H1 (cell line): ENCODE results near the gene GSDME. TPM values are rescaled to one million over a fixed set of nuclear protein-coding genes. Genes with fewer than 3 reads are reported as not detected.

ENCODE experiments used
- CTCF ChIA-PET: fragments of 300-600 bp; sonication (Branson Sonifier 250); formaldehyde crosslinking; loops from one replicate; lab custom pipeline; 2021; ENCODE audit not compliant: partially characterized antibody; lab: Charles Lee
- POLR2A ChIA-PET: fragments of 300-600 bp; sonication (Branson Sonifier 250); formaldehyde crosslinking; loops from one replicate; lab custom pipeline; 2021; ENCODE audit warnings: inconsistent platforms; ENCODE audit not compliant: partially characterized antibody; lab: Charles Lee
- DNase-seq, 2 experiments: peaks; one replicate each; pipeline versions ENCODE4 v3.0.0 to v3.0.0-alpha.2; 2010 to 2022; ENCODE audit warnings: low spot score in 2 of 2, low read depth in 1 of 2, mixed read lengths in 1 of 2
- FAIRE-seq: peaks from 2 replicates; lab custom pipeline; 2011; peaks lifted over from hg19 to GRCh38; lab: Jason Lieb, UNC
- H2AFZ ChIP-seq: 2 replicates; pipeline ENCODE4 v1.8.1; 2012; ENCODE audit warnings: low read length, inconsistent platforms
- H2AK5ac ChIP-seq: 2 replicates; pipeline ENCODE4 v1.6.1; 2013; ENCODE audit warnings: low read depth, low read length
- H2BK120ac ChIP-seq: replicated peaks from 2 replicates; pipeline ENCODE3; 2013; ENCODE audit warnings: low read depth, low read length, inconsistent platforms
- H2BK12ac ChIP-seq: 2 replicates; pipeline ENCODE4 v1.6.1; 2013; ENCODE audit warnings: low read depth, low read length
- H2BK15ac ChIP-seq: 2 replicates; pipeline ENCODE4 v1.6.1; 2013; ENCODE audit warnings: low read length
- H2BK20ac ChIP-seq: 2 replicates; pipeline ENCODE4 v1.6.1; 2013; ENCODE audit warnings: low read length
- H2BK5ac ChIP-seq: 2 replicates; pipeline ENCODE4 v1.6.1; 2013; ENCODE audit warnings: low read depth, low read length
- H3K14ac ChIP-seq: 2 replicates; pipeline ENCODE4 v1.6.1; 2013; ENCODE audit warnings: inconsistent platforms; ENCODE audit not compliant: insufficient read length
- H3K18ac ChIP-seq: 2 replicates; pipeline ENCODE4 v1.6.1; 2013; ENCODE audit warnings: low read length; ENCODE audit errors: extremely low read depth
- H3K23ac ChIP-seq: 2 replicates; pipeline ENCODE4 v1.6.1; 2013; ENCODE audit warnings: inconsistent platforms; ENCODE audit not compliant: insufficient read length
- H3K23me2 ChIP-seq: 2 replicates; pipeline ENCODE4 v1.6.1; 2013; ENCODE audit warnings: low read depth, low read length
- H3K27ac ChIP-seq: 2 replicates; pipeline ENCODE4 v1.6.1; 2011; ENCODE audit warnings: low read depth, low read length, inconsistent platforms
- H3K27me3 ChIP-seq, 4 experiments: replicated peaks in 1 of 4; 1 replicate in 1 of 4; 2 replicates in 3 of 4; pipeline versions ENCODE4 v1.6.1 to v1.8.1; 2011 to 2013; ENCODE audit warnings: low read length in 3 of 4, mild to moderate bottlenecking in 3 of 4, inconsistent platforms in 2 of 4, mixed read lengths in 2 of 4, moderate library complexity in 1 of 4; ENCODE audit not compliant: control insufficient read depth in 3 of 4, insufficient read depth in 3 of 4; ENCODE audit errors: extremely low read depth in 1 of 4
- H3K36me3 ChIP-seq, 4 experiments: 2 replicates each; pipeline versions ENCODE4 v1.6.1 to v1.8.1; 2011 to 2013; ENCODE audit warnings: mild to moderate bottlenecking in 4 of 4, low read length in 3 of 4, moderate library complexity in 2 of 4, control low read depth in 1 of 4, inconsistent platforms in 1 of 4; ENCODE audit not compliant: insufficient read depth in 4 of 4, control insufficient read depth in 2 of 4
- H3K4ac ChIP-seq: replicated peaks from 2 replicates; pipeline ENCODE3; 2013; ENCODE audit warnings: low read length, low read depth, mixed read lengths, inconsistent platforms; ENCODE audit not compliant: insufficient read length
- H3K4me1 ChIP-seq, 4 experiments: replicated peaks in 1 of 4; 1 replicate in 1 of 4; 2 replicates in 3 of 4; pipeline versions ENCODE4 v1.6.1 to v1.8.1; 2011 to 2013; ENCODE audit warnings: low read length in 3 of 4, inconsistent platforms in 2 of 4, mixed read lengths in 1 of 4; ENCODE audit not compliant: insufficient read depth in 4 of 4, control insufficient read depth in 3 of 4
- H3K4me2 ChIP-seq, 2 experiments: 2 replicates each; pipeline versions ENCODE4 v1.6.1 to v1.8.1; 2011 to 2013; ENCODE audit warnings: low read depth in 2 of 2, low read length in 2 of 2, control low read depth in 1 of 2, inconsistent platforms in 1 of 2, mild to moderate bottlenecking in 1 of 2; ENCODE audit not compliant: insufficient read depth in 1 of 2
- H3K4me3 ChIP-seq, 4 experiments: fragments of 200-600, 300-600 bp in 1 of 4; sonication (generic), shearing (Covaris generic), sonication (Bioruptor Twin) in 1 of 4; 2 replicates each; pipeline versions ENCODE4 v1.5.1 to v1.8.1; 2011 to 2016; ENCODE audit warnings: low read length in 4 of 4, low read depth in 3 of 4, control low read depth in 2 of 4, inconsistent platforms in 2 of 4, mild to moderate bottlenecking in 2 of 4, mixed read lengths in 1 of 4, moderate library complexity in 1 of 4; ENCODE audit not compliant: insufficient read depth in 2 of 4; ENCODE audit errors: extremely low read depth in 1 of 4
- H3K56ac ChIP-seq: replicated peaks from 2 replicates; pipeline ENCODE3; 2013; ENCODE audit warnings: low read depth, mild to moderate bottlenecking, mixed read lengths, low read length, inconsistent platforms; ENCODE audit not compliant: insufficient read length
- H3K79me1 ChIP-seq: 2 replicates; pipeline ENCODE4 v1.6.1; 2013; ENCODE audit warnings: low read depth, low read length, control low read depth
- H3K79me2 ChIP-seq, 2 experiments: 2 replicates each; pipeline versions ENCODE4 v1.6.1 to v1.8.1; 2012 to 2013; ENCODE audit warnings: low read length in 2 of 2, mild to moderate bottlenecking in 2 of 2, inconsistent platforms in 1 of 2; ENCODE audit not compliant: insufficient read depth in 2 of 2, control insufficient read depth in 1 of 2
- H3K9ac ChIP-seq, 4 experiments: replicated peaks in 1 of 4; 1 replicate in 1 of 4; 2 replicates in 3 of 4; pipeline versions ENCODE4 v1.6.1 to v1.8.1; 2011 to 2013; ENCODE audit warnings: low read depth in 3 of 4, low read length in 3 of 4, control low read depth in 2 of 4, mild to moderate bottlenecking in 2 of 4, moderate library complexity in 2 of 4, inconsistent platforms in 1 of 4; ENCODE audit errors: extremely low read depth in 1 of 4
- H3K9me3 ChIP-seq, 2 experiments: 2 replicates each; pipeline versions ENCODE4 v1.6.1 to v1.8.1; 2012 to 2013; ENCODE audit warnings: mild to moderate bottlenecking in 2 of 2, moderate library complexity in 2 of 2, control low read depth in 1 of 2, inconsistent platforms in 1 of 2, low read depth in 1 of 2, low read length in 1 of 2, mixed read lengths in 1 of 2; ENCODE audit not compliant: insufficient read depth in 2 of 2
- H4K20me1 ChIP-seq, 2 experiments: replicated peaks in 1 of 2; 2 replicates each; pipeline versions ENCODE3 to v1.8.1; 2011 to 2013; ENCODE audit warnings: inconsistent platforms in 2 of 2, low read length in 2 of 2, mild to moderate bottlenecking in 1 of 2; ENCODE audit not compliant: insufficient read depth in 2 of 2, control insufficient read depth in 1 of 2
- H4K5ac ChIP-seq: 2 replicates; pipeline ENCODE4 v1.6.1; 2013; ENCODE audit warnings: low read length, low read depth, mixed read lengths, inconsistent platforms; ENCODE audit not compliant: insufficient read length
- H4K8ac ChIP-seq: 2 replicates; pipeline ENCODE4 v1.8.0; 2013; ENCODE audit warnings: mild to moderate bottlenecking, moderate library complexity, low read length, inconsistent platforms; ENCODE audit not compliant: insufficient read depth; ENCODE audit errors: extremely low read depth
- H4K91ac ChIP-seq: replicated peaks from 2 replicates; pipeline ENCODE3; 2013; ENCODE audit warnings: low read length, mixed read lengths, inconsistent platforms; ENCODE audit not compliant: insufficient read length
- ASH2L ChIP-seq: fragments of 200-600, 300-600 bp; sonication (generic); IDR thresholded peaks from one replicate; pipeline ENCODE4 v1.7.1; 2017; ENCODE audit warnings: low read length
- CHD2 ChIP-seq: IDR thresholded peaks from 2 replicates; pipeline ENCODE4 v1.6.1; 2012; ENCODE audit warnings: low read length, improper control_type of control experiment
- CTBP2 ChIP-seq: IDR thresholded peaks from 2 replicates; pipeline ENCODE4 v1.7.0; 2011; ENCODE audit warnings: borderline replicate concordance, mild to moderate bottlenecking, moderate library complexity, mixed read lengths, low read length; ENCODE audit not compliant: insufficient read depth, insufficient read length
- KDM4A ChIP-seq: IDR thresholded peaks from one replicate; pipeline ENCODE4 v1.7.1; 2012; ENCODE audit warnings: low read depth, mild to moderate bottlenecking, moderate library complexity, low read length, inconsistent platforms; ENCODE audit not compliant: severe bottlenecking
- POLR2AphosphoS5 ChIP-seq: IDR thresholded peaks from 2 replicates; pipeline ENCODE4 v1.6.1; 2011; ENCODE audit warnings: low read depth, low read length
- RAD21 ChIP-seq, 2 experiments: IDR thresholded peaks in 1 of 2; conservative IDR thresholded peaks in 1 of 2; 2 replicates each; pipeline ENCODE4 v1.6.1; 2011; ENCODE audit warnings: low read depth in 2 of 2, low read length in 2 of 2, improper control_type of control experiment in 1 of 2, inconsistent platforms in 1 of 2, mild to moderate bottlenecking in 1 of 2, moderate library complexity in 1 of 2
- RFX5 ChIP-seq: IDR thresholded peaks from 2 replicates; pipeline ENCODE4 v1.6.1; 2011; ENCODE audit warnings: low read depth, low read length, improper control_type of control experiment, borderline replicate concordance
- SIX5 ChIP-seq: IDR thresholded peaks from 2 replicates; pipeline ENCODE4 v1.6.1; 2011; ENCODE audit warnings: mild to moderate bottlenecking, low read depth, low read length
- TAF7 ChIP-seq: optimal IDR thresholded peaks from 2 replicates; pipeline ENCODE3; 2011; ENCODE audit warnings: low read depth, mild to moderate bottlenecking, inconsistent platforms, low read length, moderate library complexity, borderline replicate concordance
- YY1 ChIP-seq: IDR thresholded peaks from 2 replicates; pipeline ENCODE4 v1.6.1; 2011; ENCODE audit warnings: low read depth, mild to moderate bottlenecking, low read length
- WGBS, 2 experiments: shearing (Covaris generic) in 1 of 2; methylation state at CpG; one replicate each; pipeline versions ENCODE4 v1.1.6 to v1.1.7; 2013 to 2015; ENCODE audit warnings: low lambda C conversion rate in 2 of 2, mixed read lengths in 2 of 2, inconsistent platforms in 1 of 2, low coverage in 1 of 2, missing lambda C conversion rate in 1 of 2; ENCODE audit not compliant: insufficient replicate concordance in 2 of 2, insufficient coverage in 1 of 2, insufficient read length in 1 of 2; ENCODE audit errors: extremely low coverage in 1 of 2, missing lambda C conversion rate in 1 of 2; 5-methylcytosine and 5-hydroxymethylcytosine counted together
- polyA plus RNA-seq, 7 experiments: library from polyadenylated mRNA; depleted of rRNA in 3 of 7; stranded (reverse) in 5 of 7; unstranded in 2 of 7; fragments of >200 nt in 5 of 7; fragments of 200-250 nt in 2 of 7; gene quantifications; 1 replicate in 5 of 7; 2 replicates in 1 of 7; 4 replicates in 1 of 7; pipeline versions ENCODE4 v1.2.1 to v1.2.3, GENCODE V29; 2011 to 2013; ENCODE audit warnings: missing spikeins in 2 of 7, mixed read lengths in 2 of 7
- total RNA-seq: library from RNA; stranded (reverse); fragmentation: NEBNext Ultra II Directional; extraction: Animal tissue kit (Norgen Biotek cat#: 25700); gene quantifications from 2 replicates; pipeline ENCODE4 v1.2.1, GENCODE V29; 2021
- TF ChIP-seq, protein P1 (sequence below): IDR thresholded peaks from 2 replicates; pipeline ENCODE4 v1.6.1; 2012; ENCODE audit warnings: inconsistent platforms

Gene GSDME
- total and polyA plus RNA-seq, 2 of the 8 experiments (the other 6 are each of a cell fraction or from before 2014, with no cell fraction given), result 5.4 to 7.6 TPM

DNA sequence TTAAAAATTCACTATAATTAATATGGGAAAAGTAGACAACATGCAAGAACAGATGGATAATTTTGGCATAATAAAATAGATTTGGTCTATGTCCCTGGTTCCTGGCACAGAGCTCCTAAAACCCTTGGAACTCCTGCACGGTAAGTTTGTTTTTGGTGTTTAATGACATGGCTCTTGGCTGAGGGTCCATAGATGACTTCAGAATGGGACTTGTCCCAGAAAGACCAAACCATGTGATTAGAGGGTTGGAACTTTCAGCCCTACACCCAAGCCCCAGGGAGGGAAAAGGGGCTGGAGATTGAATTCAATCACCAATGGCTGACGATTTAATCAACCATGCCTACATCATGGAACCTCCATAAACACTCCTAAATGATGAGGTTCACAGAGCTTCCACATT lies 12.6 kb upstream of the GSDME start:
- Histone ChIP-seq H2BK15ac (no peak overlapping the region), H3K9me3 (no peaks in the 10 kb centered on the region), H3K4me1 (no peaks in the 10 kb centered on the region), H3K36me3 (no peaks in the 10 kb centered on the region), H2BK20ac (no peak overlapping the region), H2BK120ac (no peak overlapping the region), H3K23ac (no peak overlapping the region), H4K20me1 (no peaks in the 10 kb centered on the region), H4K91ac (no peak overlapping the region), H3K14ac (no peak overlapping the region), H3K4me3 (no peak overlapping the region), H3K4ac (no peak overlapping the region), H3K4me2 (no peak overlapping the region), H4K8ac (no peak overlapping the region), H3K27me3 (no peaks in the 10 kb centered on the region), H2BK12ac (no peak overlapping the region), H3K18ac (no peak overlapping the region), H3K56ac (no peak overlapping the region), H2BK5ac (no peak overlapping the region), H2AFZ (no peak overlapping the region), H3K27ac (no peak overlapping the region), H3K23me2 (no peaks in the 10 kb centered on the region; the same call in 1 of the 2 replicates), H3K79me1 (no peaks in the 10 kb centered on the region), H3K9ac (no peak overlapping the region), H3K79me2 (no peaks in the 10 kb centered on the region), H4K5ac (no peak overlapping the region), H2AK5ac (no peak overlapping the region)
- DNase-seq, result no peak
- CTCF ChIA-PET, result interaction anchor here (0.6 to 1.0 kb wide), 4 partner anchors 43 to 492 kb away, joined by 3 to 5 read pairs (median 3); no protein-coding TSS in a partner anchor
- POLR2A ChIA-PET, result interaction anchor here (0.6 to 1.4 kb wide), 2 partner anchors 13 to 25 kb away, joined by 4 to 5 read pairs; no protein-coding TSS in a partner anchor
- no peak for FAIRE-seq
- WGBS, 2 experiments, result 100% methylated on average over 2 of the region's 2 CpGs; no CpG with 5 or more reads in 1 of the 2 experiments
- TF ChIP-seq, protein P1, sequence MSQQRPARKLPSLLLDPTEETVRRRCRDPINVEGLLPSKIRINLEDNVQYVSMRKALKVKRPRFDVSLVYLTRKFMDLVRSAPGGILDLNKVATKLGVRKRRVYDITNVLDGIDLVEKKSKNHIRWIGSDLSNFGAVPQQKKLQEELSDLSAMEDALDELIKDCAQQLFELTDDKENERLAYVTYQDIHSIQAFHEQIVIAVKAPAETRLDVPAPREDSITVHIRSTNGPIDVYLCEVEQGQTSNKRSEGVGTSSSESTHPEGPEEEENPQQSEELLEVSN, result no peak
- TF ChIP-seq CHD2 (no peak), TAF7 (no peak), YY1 (no peak), RFX5 (no peak), KDM4A (no peak), CTBP2 (no peak), ASH2L (no peak), SIX5 (no peak), RAD21 (IDR thresholded peaks at IDR 0.05 in 1 of 2, conservative IDR thresholded peaks at IDR 0.05 in 1 of 2; ENCODE audit: low read depth in 2 of 2, low read length in 2 of 2) (no peak), POLR2AphosphoS5 (no peak)
